Osteocyte (in vitro differentiated cells): ENCODE results near the gene ZC3HAV1L. TPM values are rescaled to one million over a fixed set of nuclear protein-coding genes. Genes with fewer than 3 reads are reported as not detected.

Experiments
- DNase-seq: peaks from one replicate; pipeline ENCODE4 v3.0.0; 2021; ENCODE audit warnings: mixed read lengths; ENCODE audit not compliant: unreplicated experiment; ENCODE audit errors: extremely low spot score
- H3K27ac Mint-ChIP-seq: one replicate; pipeline ENCODE4 v1.8.0; 2021; ENCODE audit warnings: mild to moderate bottlenecking, mixed read lengths; ENCODE audit not compliant: unreplicated experiment
- H3K27me3 Mint-ChIP-seq: one replicate; pipeline ENCODE4 v1.8.0; 2021; ENCODE audit warnings: mixed read lengths; ENCODE audit not compliant: unreplicated experiment
- H3K36me3 Mint-ChIP-seq: one replicate; pipeline ENCODE4 v1.8.0; 2021; ENCODE audit warnings: mixed read lengths; ENCODE audit not compliant: unreplicated experiment
- H3K4me1 Mint-ChIP-seq: one replicate; pipeline ENCODE4 v1.8.0; 2021; ENCODE audit warnings: mixed read lengths; ENCODE audit not compliant: unreplicated experiment
- H3K4me3 Mint-ChIP-seq: one replicate; pipeline ENCODE4 v1.8.0; 2021; ENCODE audit warnings: mild to moderate bottlenecking, moderate library complexity, mixed read lengths; ENCODE audit not compliant: unreplicated experiment
- H3K9me3 Mint-ChIP-seq: one replicate; pipeline ENCODE4 v1.8.0; 2021; ENCODE audit warnings: mixed read lengths; ENCODE audit not compliant: unreplicated experiment
- total RNA-seq: library from RNA; stranded (reverse); gene quantifications from 2 replicates; pipeline ENCODE4 v1.2.1, GENCODE V29; 2021
- TF ChIP-seq, protein P1 (sequence below): fragments of 200-600 bp; sonication (generic); IDR thresholded peaks from 2 replicates; pipeline ENCODE4 v1.5.0; 2021; ENCODE audit warnings: antibody characterized with exemption, mild to moderate bottlenecking, moderate library complexity

The ZC3HAV1L gene
- total RNA-seq, 1 donor from 2014 or later, result not detected

DNA sequence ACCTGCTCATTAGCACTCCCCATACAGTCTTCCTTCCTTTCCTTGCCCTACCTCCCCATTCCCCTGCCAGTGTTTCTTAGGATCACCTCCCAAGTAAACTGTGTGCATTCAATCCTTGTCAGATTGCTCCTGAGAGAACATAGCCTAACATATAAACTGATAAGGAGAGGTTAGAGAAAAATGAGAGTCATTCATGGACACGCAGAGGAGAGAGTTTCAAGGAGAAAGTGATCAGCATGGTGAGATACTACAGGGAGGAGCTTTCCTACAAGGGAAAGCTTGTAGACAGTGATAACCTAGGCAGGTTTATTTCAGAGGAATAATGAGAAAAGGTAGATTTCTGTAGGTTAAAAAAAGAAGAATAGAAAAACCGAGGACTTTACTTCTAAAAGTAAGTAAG, 2.8 kb upstream of the ZC3HAV1L start:
- peaks cover 12% of the 10 kb centered on the region for H3K27me3 Mint-ChIP-seq
- TF ChIP-seq, protein P1, sequence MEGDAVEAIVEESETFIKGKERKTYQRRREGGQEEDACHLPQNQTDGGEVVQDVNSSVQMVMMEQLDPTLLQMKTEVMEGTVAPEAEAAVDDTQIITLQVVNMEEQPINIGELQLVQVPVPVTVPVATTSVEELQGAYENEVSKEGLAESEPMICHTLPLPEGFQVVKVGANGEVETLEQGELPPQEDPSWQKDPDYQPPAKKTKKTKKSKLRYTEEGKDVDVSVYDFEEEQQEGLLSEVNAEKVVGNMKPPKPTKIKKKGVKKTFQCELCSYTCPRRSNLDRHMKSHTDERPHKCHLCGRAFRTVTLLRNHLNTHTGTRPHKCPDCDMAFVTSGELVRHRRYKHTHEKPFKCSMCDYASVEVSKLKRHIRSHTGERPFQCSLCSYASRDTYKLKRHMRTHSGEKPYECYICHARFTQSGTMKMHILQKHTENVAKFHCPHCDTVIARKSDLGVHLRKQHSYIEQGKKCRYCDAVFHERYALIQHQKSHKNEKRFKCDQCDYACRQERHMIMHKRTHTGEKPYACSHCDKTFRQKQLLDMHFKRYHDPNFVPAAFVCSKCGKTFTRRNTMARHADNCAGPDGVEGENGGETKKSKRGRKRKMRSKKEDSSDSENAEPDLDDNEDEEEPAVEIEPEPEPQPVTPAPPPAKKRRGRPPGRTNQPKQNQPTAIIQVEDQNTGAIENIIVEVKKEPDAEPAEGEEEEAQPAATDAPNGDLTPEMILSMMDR, result no peak
- H3K4me1 Mint-ChIP-seq, result no peaks in the 10 kb centered on the region
- H3K4me3 Mint-ChIP-seq, result no peak overlapping the region
- no peak for DNase-seq
- H3K9me3 Mint-ChIP-seq, result no peaks in the 10 kb centered on the region
- H3K27ac Mint-ChIP-seq, result no peak overlapping the region
- peaks cover 4% of the 10 kb centered on the region for H3K36me3 Mint-ChIP-seq

DNA sequence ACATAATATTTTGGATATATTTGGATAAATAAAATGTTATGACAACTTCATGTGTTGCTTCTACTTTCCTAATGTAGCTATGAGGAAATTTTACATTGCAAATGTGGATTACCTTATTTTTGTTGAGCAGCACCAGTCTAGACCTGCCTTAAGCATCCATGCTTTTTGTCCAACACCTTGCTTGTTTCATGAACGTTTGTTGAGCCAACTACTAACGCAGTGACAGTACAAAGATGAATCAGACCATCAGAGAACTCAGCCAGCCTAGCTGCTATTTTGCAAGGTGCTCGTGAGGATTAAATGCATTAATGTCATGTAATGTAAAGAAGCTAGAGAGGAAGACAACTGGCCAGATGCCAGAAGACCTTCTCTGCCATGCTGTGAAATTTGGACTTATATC, 1.1 kb upstream of the ZC3HAV1L start:
- H3K4me3 Mint-ChIP-seq, result no peak overlapping the region

DNA sequence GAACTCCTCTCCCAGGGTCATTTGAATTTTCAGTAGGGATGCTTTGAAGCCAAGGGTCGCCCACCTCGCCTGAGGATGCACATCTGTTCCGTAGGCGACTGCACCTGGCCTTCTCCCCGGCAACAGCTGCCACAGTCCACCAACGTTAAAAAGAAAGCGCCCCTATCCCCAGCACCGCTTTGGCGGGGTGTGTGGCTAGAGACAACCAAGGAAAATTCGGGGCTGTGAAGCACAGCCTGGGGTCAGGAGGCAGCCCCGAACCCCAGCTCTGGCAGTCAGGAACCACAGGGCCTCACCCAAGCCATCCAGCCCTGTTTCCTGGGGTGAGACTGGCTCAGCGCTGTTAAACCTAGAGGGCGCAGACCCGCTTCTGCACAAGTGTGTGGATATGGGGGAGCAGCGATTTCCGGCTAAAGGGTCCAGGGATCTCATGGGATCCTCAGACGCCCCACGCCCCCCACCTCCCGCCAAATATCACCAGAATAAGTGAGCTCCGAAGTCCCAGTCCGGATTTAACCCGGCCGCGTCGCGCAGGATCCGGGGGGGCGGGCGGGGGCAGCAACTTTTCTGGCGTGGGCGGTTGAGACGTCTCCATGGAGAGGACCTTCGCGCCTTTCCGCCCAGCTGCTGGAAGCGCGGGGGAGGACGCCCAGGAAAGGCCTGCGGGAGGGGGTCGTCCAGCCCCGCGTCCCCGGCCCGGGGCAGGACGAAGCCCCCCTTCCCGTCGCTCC, 822 bp downstream of the ZC3HAV1L start:
- no peak for DNase-seq
- Mint-ChIP-seq H3K4me3 (no peak overlapping the region), H3K9me3 (no peaks in the 10 kb centered on the region), H3K27ac (no peak overlapping the region), H3K4me1 (no peaks in the 10 kb centered on the region), H3K36me3 (no peaks in the 10 kb centered on the region), H3K27me3 (peaks cover 12% of the 10 kb centered on the region)
- TF ChIP-seq, protein P1, result no peak

More for the DNA sequence above, 1.1 kb upstream of the ZC3HAV1L start:
- H3K9me3 Mint-ChIP-seq, result no peaks in the 10 kb centered on the region
- H3K27me3 Mint-ChIP-seq, result peaks cover 12% of the 10 kb centered on the region
- no peak for DNase-seq
- no peaks in the 10 kb centered on the region for H3K4me1 Mint-ChIP-seq
- H3K36me3 Mint-ChIP-seq, result no peaks in the 10 kb centered on the region
- TF ChIP-seq, protein P1, result no peak
- H3K27ac Mint-ChIP-seq, result no peak overlapping the region

DNA sequence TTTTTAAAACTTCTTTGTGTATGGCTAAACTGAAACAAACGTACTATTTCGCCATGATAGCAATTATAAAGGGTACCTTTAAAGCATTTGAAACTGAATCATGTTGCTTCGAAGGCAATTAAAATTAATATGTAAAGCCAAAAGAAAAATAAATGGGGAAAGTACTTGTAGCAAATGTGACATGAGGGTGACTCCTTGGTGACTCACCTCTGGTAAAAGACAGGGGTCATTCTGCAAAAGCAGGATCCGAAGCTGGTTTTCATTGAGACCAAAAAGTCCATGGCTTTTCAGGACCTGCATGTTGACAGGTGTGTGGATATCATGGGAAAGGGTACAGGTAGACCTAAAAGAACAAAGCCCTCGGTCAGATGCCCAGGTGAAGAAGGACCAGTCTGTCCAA, 1.5 kb downstream of the ZC3HAV1L start:
- Mint-ChIP-seq H3K36me3 (no peaks in the 10 kb centered on the region), H3K4me3 (no peak overlapping the region), H3K27me3 (peaks cover 12% of the 10 kb centered on the region), H3K9me3 (no peaks in the 10 kb centered on the region), H3K27ac (no peak overlapping the region), H3K4me1 (no peaks in the 10 kb centered on the region)
- no peak for DNase-seq
- TF ChIP-seq, protein P1, result no peak

DNA sequence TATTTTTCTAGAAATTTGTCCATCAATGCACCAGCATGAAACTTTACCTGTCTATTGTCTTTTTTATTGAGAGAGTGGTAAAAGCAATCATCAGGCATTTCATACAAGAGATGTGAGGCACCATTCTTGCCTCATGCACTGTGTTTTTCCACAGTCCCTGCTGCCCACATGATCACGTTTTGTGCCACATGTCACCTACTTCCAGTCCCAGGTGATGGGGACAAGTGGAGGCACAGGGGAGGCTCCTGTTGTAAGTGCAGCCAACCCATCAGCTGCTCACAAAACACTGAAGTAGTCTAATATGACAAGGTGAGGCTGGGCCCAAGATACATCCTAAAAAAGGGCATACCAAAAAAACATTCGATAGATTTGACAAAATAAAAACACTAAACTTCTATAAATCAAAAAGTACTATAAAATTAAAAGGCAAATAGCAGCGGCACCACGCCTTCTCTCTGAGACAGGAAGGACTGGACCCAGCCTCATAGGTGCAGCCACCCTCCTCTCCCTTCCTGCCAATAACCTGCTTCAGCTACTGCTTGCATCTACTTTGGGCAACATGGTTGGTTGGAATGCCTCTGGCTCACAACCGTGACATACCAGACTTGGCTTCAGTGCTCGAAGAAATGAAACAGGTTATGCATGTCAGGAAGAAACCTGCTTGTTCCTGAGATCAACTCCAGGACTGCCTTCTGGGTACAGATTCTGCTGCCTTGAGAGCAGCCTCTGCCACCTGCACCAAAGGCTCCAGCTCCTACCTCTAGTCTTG, 2.3 kb downstream of the ZC3HAV1L start:
- Mint-ChIP-seq H3K9me3 (no peaks in the 10 kb centered on the region), H3K4me3 (no peak overlapping the region), H3K36me3 (no peaks in the 10 kb centered on the region), H3K27me3 (peaks cover 8% of the 10 kb centered on the region), H3K27ac (no peak overlapping the region), H3K4me1 (no peaks in the 10 kb centered on the region)
- DNase-seq, result no peak
- TF ChIP-seq, protein P1, result no peak
